Neuronal stem cell (in vitro differentiated cells): ENCODE results near the gene CPNE5.
A peak's percentile ranks its signal among the peaks of the same experiment; 100 is the strongest.

ENCODE experiments used
- DNase-seq: peaks from one replicate; pipeline ENCODE4 v3.0.0-alpha.2; 2013; ENCODE audit warnings: low spot score
- H2AFZ ChIP-seq: one replicate; pipeline ENCODE4 v1.6.1; 2013; ENCODE audit warnings: mild to moderate bottlenecking, low read length, inconsistent platforms
- H2AK5ac ChIP-seq: 2 replicates; pipeline ENCODE4 v1.6.1; 2013; ENCODE audit warnings: low read depth, mild to moderate bottlenecking, inconsistent platforms, low read length, moderate library complexity, mixed read lengths
- H2BK120ac ChIP-seq: 2 replicates; pipeline ENCODE4 v1.6.1; 2013; ENCODE audit warnings: low read depth, mild to moderate bottlenecking, inconsistent platforms, low read length, moderate library complexity, mixed read lengths
- H2BK12ac ChIP-seq: one replicate; pipeline ENCODE4 v1.6.1; 2013; ENCODE audit warnings: low read length, inconsistent platforms
- H2BK15ac ChIP-seq: 2 replicates; pipeline ENCODE4 v1.6.1; 2013; ENCODE audit warnings: mild to moderate bottlenecking, low read length, inconsistent platforms, mixed read lengths
- H2BK5ac ChIP-seq: one replicate; pipeline ENCODE4 v1.6.1; 2013; ENCODE audit warnings: inconsistent platforms, mild to moderate bottlenecking, low read length, moderate library complexity
- H3K14ac ChIP-seq: one replicate; pipeline ENCODE4 v1.6.1; 2013; ENCODE audit warnings: low read length, inconsistent platforms
- H3K18ac ChIP-seq: 2 replicates; pipeline ENCODE4 v1.6.1; 2013; ENCODE audit warnings: low read length, inconsistent platforms
- H3K23ac ChIP-seq: 2 replicates; pipeline ENCODE4 v1.6.1; 2013; ENCODE audit warnings: low read depth, mild to moderate bottlenecking, mixed read lengths, low read length, inconsistent platforms; ENCODE audit not compliant: poor library complexity
- H3K27ac ChIP-seq: replicated peaks from 3 replicates; pipeline ENCODE4 v1.5.1; 2013; ENCODE audit warnings: low read length, inconsistent platforms
- H3K27me3 ChIP-seq, 3 experiments: 2 replicates each; pipeline ENCODE4 v1.6.1; 2013; ENCODE audit warnings: low read length in 3 of 3, mild to moderate bottlenecking in 2 of 3, inconsistent platforms in 1 of 3, low read depth in 1 of 3, mixed read lengths in 1 of 3, moderate library complexity in 1 of 3; ENCODE audit not compliant: control insufficient read depth in 3 of 3, insufficient read depth in 3 of 3
- H3K36me3 ChIP-seq, 2 donors: replicated peaks in 1 of 2; 2 replicates each; pipeline ENCODE4 v1.6.1; 2013; ENCODE audit warnings: low read length in 2 of 2; ENCODE audit not compliant: control insufficient read depth in 2 of 2, insufficient read depth in 2 of 2
- H3K4ac ChIP-seq: 2 replicates; pipeline ENCODE4 v1.6.1; 2013; ENCODE audit warnings: inconsistent platforms, mild to moderate bottlenecking, low read length, moderate library complexity
- H3K4me1 ChIP-seq, 2 donors: 1 replicate in 1 of 2; 2 replicates in 1 of 2; pipeline ENCODE4 v1.6.1; 2013; ENCODE audit warnings: low read length in 2 of 2, low read depth in 1 of 2; ENCODE audit not compliant: control insufficient read depth in 2 of 2, insufficient read depth in 1 of 2
- H3K4me2 ChIP-seq: one replicate; pipeline ENCODE4 v1.6.1; 2013; ENCODE audit warnings: mild to moderate bottlenecking, low read length, inconsistent platforms; ENCODE audit not compliant: insufficient read depth, poor library complexity, severe bottlenecking
- H3K4me3 ChIP-seq, 2 donors: 2 replicates each; pipeline ENCODE4 v1.5.1; 2013; ENCODE audit warnings: low read length in 2 of 2, mild to moderate bottlenecking in 2 of 2, inconsistent platforms in 1 of 2, moderate library complexity in 1 of 2
- H3K79me1 ChIP-seq: one replicate; pipeline ENCODE4 v1.6.1; 2013; ENCODE audit warnings: low read depth, mild to moderate bottlenecking, inconsistent platforms, low read length, moderate library complexity
- H3K9ac ChIP-seq: one replicate; pipeline ENCODE4 v1.6.1; 2013; ENCODE audit warnings: mild to moderate bottlenecking, low read depth, low read length, inconsistent platforms; ENCODE audit not compliant: poor library complexity
- H3K9me3 ChIP-seq, 2 donors: replicated peaks in 1 of 2; 2 replicates each; pipeline versions ENCODE3 to v1.6.1; 2013; ENCODE audit warnings: low read length in 2 of 2, mild to moderate bottlenecking in 2 of 2, inconsistent platforms in 1 of 2, low read depth in 1 of 2, mixed read lengths in 1 of 2, moderate library complexity in 1 of 2; ENCODE audit not compliant: control insufficient read depth in 2 of 2, insufficient read depth in 1 of 2
- H4K8ac ChIP-seq: one replicate; pipeline ENCODE4 v1.6.1; 2013; ENCODE audit warnings: low read depth, mild to moderate bottlenecking, inconsistent platforms, low read length, moderate library complexity
- H4K91ac ChIP-seq: one replicate; pipeline ENCODE4 v1.6.1; 2013; ENCODE audit warnings: low read length, low read depth, mild to moderate bottlenecking, inconsistent platforms; ENCODE audit not compliant: poor library complexity
- WGBS, 2 donors: extraction: QIAGEN DNeasy Blood & Tissue Kit; methylation state at CpG; one replicate each; pipeline ENCODE4 v1.1.7; 2013; ENCODE audit warnings: missing lambda C conversion rate in 2 of 2, mixed read lengths in 1 of 2; ENCODE audit not compliant: insufficient read length in 2 of 2, insufficient replicate concordance in 1 of 2; ENCODE audit errors: extremely low coverage in 2 of 2; 5-methylcytosine and 5-hydroxymethylcytosine counted together

Gene CPNE5

GRCh38 chr6:36745283-36745682 lies 94.0 kb downstream of the CPNE5 start:
- no peak overlapping the region for H3K4me3 ChIP-seq
- peak overlapping the region; percentile 67 for H2AK5ac ChIP-seq
- H3K23ac ChIP-seq, result peak overlapping the region; percentile 21
- no peak overlapping the region for H2AFZ ChIP-seq
- H3K79me1 ChIP-seq, result no peaks in the 10 kb centered on the region
- H3K9ac ChIP-seq, result no peak overlapping the region
- no peak overlapping the region for H4K8ac ChIP-seq
- H2BK12ac ChIP-seq, result no peak overlapping the region
- no peaks in the 10 kb centered on the region for H3K36me3 ChIP-seq
- no CpG with 5 or more reads among the region's 12 CpGs for WGBS, 2 donors
- H3K4me1 ChIP-seq, result peaks cover 6 to 8% of the 10 kb centered on the region in 2 donors
- H4K91ac ChIP-seq, result no peak overlapping the region
- H2BK120ac ChIP-seq, result no peak overlapping the region
- H2BK5ac ChIP-seq, result no peak overlapping the region
- no peak overlapping the region for H3K27ac ChIP-seq
- H3K27me3 ChIP-seq, result peaks cover 0 to 30% (median 0%) of the 10 kb centered on the region in 3 experiments
- H3K4me2 ChIP-seq, result no peak overlapping the region
- no peak overlapping the region for H3K14ac ChIP-seq
- H3K4ac ChIP-seq, result no peak overlapping the region
- peak overlapping the region; percentile 73 for H2BK15ac ChIP-seq
- peaks cover 0 to 3% of the 10 kb centered on the region in 2 donors for H3K9me3 ChIP-seq
- no peak for DNase-seq
- peak overlapping the region; percentile 12 for H3K18ac ChIP-seq

DNA sequence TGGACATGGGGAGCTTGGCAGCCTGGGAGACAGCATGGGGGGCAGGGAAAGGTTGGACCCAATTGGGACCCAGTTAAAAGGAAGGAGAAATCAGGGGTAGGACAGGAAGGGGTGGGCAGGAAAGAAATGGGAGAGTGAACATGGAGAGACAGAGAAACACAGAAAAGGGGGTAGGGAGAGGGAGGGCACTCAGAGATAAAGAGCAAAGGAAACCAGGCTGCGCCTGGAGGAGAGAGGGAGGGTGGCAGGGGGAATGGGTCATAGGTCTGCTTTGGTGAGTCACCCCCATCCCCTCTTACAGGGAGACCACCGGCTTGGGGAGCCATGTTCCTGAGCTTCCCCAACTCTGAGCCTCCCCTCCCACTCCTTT lies 95.0 kb downstream of the CPNE5 start:
- no peak overlapping the region for H4K8ac ChIP-seq
- peaks cover 6 to 8% of the 10 kb centered on the region in 2 donors for H3K4me1 ChIP-seq
- H3K36me3 ChIP-seq, result no peaks in the 10 kb centered on the region
- H3K9me3 ChIP-seq, result peaks cover 0 to 3% of the 10 kb centered on the region in 2 donors
- DNase-seq, result no peak
- no peak overlapping the region for H2BK12ac ChIP-seq
- WGBS, 2 donors, result no CpG with 5 or more reads among the region's 2 CpGs
- H3K4ac ChIP-seq, result no peak overlapping the region
- H3K9ac ChIP-seq, result no peak overlapping the region
- H3K79me1 ChIP-seq, result no peaks in the 10 kb centered on the region
- no peak overlapping the region for H3K27ac ChIP-seq
- peak overlapping the region; percentile 90 for H3K18ac ChIP-seq
- H2AFZ ChIP-seq, result no peak overlapping the region
- no peak overlapping the region for H2BK120ac ChIP-seq
- H2AK5ac ChIP-seq, result peak overlapping the region; percentile 89
- peaks cover 0 to 38% (median 0%) of the 10 kb centered on the region in 3 experiments for H3K27me3 ChIP-seq
- peak overlapping the region; percentile 70 for H2BK5ac ChIP-seq
- H3K4me2 ChIP-seq, result no peak overlapping the region
- no peak overlapping the region for H4K91ac ChIP-seq
- H3K23ac ChIP-seq, result peak overlapping the region; percentile 53
- peak overlapping the region; percentile 11 for H2BK15ac ChIP-seq
- no peak overlapping the region for H3K14ac ChIP-seq
- no peak overlapping the region for H3K4me3 ChIP-seq

DNA sequence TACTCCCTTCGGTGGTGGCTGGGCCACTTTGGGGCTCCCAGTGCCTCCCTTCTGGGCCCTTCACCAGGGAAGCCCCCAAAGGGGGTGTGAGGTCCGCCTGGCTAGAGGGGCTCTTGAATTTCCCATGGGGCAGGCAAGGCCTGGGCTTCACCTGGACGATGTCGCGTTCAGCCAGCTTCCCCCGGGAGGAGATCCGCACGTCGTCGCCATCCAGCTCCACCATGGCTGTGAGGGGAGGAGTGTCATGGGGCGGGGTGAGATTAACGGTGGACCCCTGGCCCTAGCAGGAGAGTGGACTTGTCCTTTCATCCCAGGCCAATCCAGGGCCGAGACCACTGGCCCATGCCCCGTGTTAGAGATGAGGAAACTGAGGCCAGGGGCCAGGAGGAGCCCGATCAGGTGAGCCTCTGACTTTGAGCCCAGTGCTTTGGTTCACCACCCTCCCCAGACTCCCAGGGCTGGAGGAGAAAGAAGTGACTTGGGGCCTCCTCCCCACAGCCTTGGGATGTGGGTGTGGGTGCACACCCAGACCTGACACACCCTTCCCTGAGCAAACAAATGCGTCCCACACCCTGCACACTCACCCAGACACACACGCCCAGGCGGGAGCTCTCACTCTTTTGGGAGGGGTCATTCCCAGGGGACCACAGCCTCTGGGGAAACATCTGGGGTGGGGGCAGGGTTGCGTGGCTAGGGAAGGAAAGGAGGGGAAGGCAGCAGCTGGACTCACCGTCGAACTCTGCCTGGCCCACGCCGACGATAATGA lies 95.5 kb downstream of the CPNE5 start:
- H4K91ac ChIP-seq, result no peak overlapping the region
- no peak overlapping the region for H2AFZ ChIP-seq
- no peaks in the 10 kb centered on the region for H3K36me3 ChIP-seq
- peaks cover 0 to 43% (median 0%) of the 10 kb centered on the region in 3 experiments for H3K27me3 ChIP-seq
- H3K4me3 ChIP-seq, result no peak overlapping the region
- H2BK5ac ChIP-seq, result peak overlapping the region; percentile 70
- H3K79me1 ChIP-seq, result no peaks in the 10 kb centered on the region
- no peak overlapping the region for H4K8ac ChIP-seq
- peak overlapping the region; percentile 90 for H3K18ac ChIP-seq
- H2AK5ac ChIP-seq, result peak overlapping the region; percentile 89
- H3K4ac ChIP-seq, result peak overlapping the region; percentile 70
- no peak overlapping the region for H2BK120ac ChIP-seq
- H3K4me2 ChIP-seq, result no peak overlapping the region
- no peak overlapping the region for H3K14ac ChIP-seq
- no peak for DNase-seq
- peaks cover 0 to 2% of the 10 kb centered on the region in 2 donors for H3K9me3 ChIP-seq
- H3K23ac ChIP-seq, result peak overlapping the region; percentile 53
- H3K4me1 ChIP-seq, result peaks cover 6 to 8% of the 10 kb centered on the region in 2 donors
- H3K27ac ChIP-seq, result no peak overlapping the region
- no CpG with 5 or more reads among the region's 24 CpGs for WGBS, 2 donors
- H2BK12ac ChIP-seq, result no peak overlapping the region
- H2BK15ac ChIP-seq, result no peak overlapping the region
- no peak overlapping the region for H3K9ac ChIP-seq

DNA sequence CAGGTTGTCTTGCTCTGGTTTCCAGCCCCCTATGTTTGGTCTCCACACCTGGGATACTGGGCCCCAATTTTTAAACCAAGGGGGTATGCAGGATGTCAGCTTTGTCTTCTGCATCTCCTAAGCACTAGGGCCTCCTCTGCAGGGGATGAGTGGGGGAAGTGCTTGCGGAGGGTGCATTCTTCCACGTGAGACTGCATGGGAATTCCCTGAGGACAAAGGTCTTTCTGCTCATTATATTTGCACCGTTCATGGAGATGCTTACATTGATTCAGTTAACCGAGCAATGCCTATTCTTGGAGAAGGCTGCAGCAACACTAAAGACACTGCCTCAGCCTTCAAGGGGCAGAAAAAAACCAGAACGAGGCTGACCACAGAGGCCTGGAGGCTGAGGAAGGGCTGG lies 96.2 kb downstream of the CPNE5 start:
- DNase-seq, result no peak
- Histone ChIP-seq H3K27me3 (peaks cover 0 to 45% (median 0%) of the 10 kb centered on the region in 3 experiments), H2BK5ac (no peak overlapping the region), H2BK12ac (no peak overlapping the region), H4K91ac (no peak overlapping the region), H2BK120ac (no peak overlapping the region), H2AFZ (no peak overlapping the region), H3K23ac (no peak overlapping the region), H2AK5ac (no peak overlapping the region), H3K4ac (no peak overlapping the region), H3K79me1 (no peaks in the 10 kb centered on the region), H3K14ac (no peak overlapping the region), H3K9ac (no peak overlapping the region), H3K4me3 (no peak overlapping the region), H3K9me3 (no peaks in the 10 kb centered on the region), H3K4me2 (no peak overlapping the region), H4K8ac (no peak overlapping the region), H3K4me1 (peaks cover 6 to 8% of the 10 kb centered on the region in 2 donors), H3K27ac (no peak overlapping the region), H3K36me3 (no peaks in the 10 kb centered on the region), H2BK15ac (no peak overlapping the region), H3K18ac (no peak overlapping the region)
- WGBS, 2 donors, result no CpG with 5 or more reads among the region's 5 CpGs
